ENCODE data around the gene GTF2H2C. TPM values are rescaled to one million over a fixed set of nuclear protein-coding genes. Genes with fewer than 3 reads are reported as not detected.
A peak's percentile ranks its signal among the peaks of the same experiment; 100 is the strongest.
"Not testable (repeated sequence)": the region's sequence is repeated elsewhere in the genome, so short reads cannot be mapped to it uniquely, and the experiment has no call there.

The GTF2H2C gene
- total RNA-seq, 1 experiment from 2014 or later, result 46.3 TPM

DNA sequence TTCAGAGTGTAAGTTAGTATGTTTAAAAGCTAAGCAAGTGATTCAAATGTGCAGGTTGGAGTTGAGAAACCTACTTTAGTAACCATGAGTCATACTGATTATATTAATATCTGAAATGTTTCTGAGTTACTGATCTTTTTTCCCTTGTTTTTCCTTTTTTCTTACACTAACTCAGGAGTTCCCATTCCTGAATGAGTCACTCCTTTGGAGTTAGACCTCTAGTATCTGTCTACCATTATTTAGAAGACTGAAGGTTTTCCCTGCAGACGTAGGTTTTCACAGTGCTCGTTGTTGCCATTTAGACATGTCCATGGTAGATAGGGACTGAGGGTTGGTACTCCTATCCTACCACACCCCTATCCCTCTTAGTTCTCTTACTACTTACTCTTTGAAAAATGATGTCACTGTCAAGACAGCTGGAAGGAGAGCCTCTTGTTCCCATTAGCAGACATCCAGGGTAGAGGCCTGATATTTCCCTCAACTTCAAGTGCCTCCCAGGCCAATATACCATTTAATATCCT, 47.2 kb upstream of the GTF2H2C start:
- no peaks in the 10 kb centered on the region for H3K27me3 ChIP-seq (ENCODE audit: control insufficient read depth, insufficient read depth, low read length)
- no peak for TF ChIP-seq SIN3A (IDR thresholded peaks at IDR 0.05; ENCODE audit: borderline replicate concordance, insufficient read depth, low read depth, low read length)
- in situ Hi-C loops (cut with HindIII; ENCODE audit: low pct_unique_long_range_greater_than_20kb, low sequenced_read_pairs), result no loop called here
- peak overlapping the region; percentile 9; the same call in 1 of the 2 replicates for H3K27ac ChIP-seq (ENCODE audit: low read length)
- H3K4me3 ChIP-seq (ENCODE audit: low read depth in 2 of 2, low read length in 2 of 2), result no peak overlapping the region
- DNase-seq (ENCODE audit: low read depth, low spot score), result no peak
- H3K36me3 ChIP-seq (ENCODE audit: control insufficient read depth, insufficient read depth, low read length), result no peaks in the 10 kb centered on the region
- intact Hi-C loops (cut with micrococcal nuclease; ENCODE audit: unreplicated experiment), result no loop called here
- no peaks in the 10 kb centered on the region for H3K9me3 ChIP-seq (ENCODE audit: control insufficient read depth, insufficient read depth, low read depth, low read length)
- ChIA-PET POLR2A (no interaction called here), CTCF (no interaction called here)
- no TSS peak for BruUV-seq (replicated peaks)
- no peak for ATAC-seq
- peaks cover 26% of the 10 kb centered on the region for H3K4me1 ChIP-seq (ENCODE audit: control insufficient read depth, insufficient read depth, low read length)

DNA sequence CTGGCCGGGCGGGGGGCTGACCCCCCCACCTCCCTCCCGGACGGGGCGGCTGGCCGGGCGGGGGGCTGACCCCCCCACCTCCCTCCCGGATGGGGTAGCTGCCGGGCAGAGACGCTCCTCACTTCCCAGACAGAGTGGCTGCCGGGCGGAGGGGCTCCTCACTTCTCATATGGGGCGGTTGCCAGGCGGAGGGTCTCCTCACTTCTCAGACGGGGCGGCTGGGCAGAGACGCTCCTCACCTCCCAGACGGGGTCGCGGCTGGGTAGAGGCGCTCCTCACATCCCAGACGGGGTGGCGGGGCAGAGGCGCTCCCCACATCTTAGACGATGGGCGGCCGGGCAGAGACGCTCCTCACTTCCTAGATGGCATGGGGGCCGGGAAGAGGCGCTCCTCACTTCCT, 44.4 kb upstream of the GTF2H2C start:
- POLR2A ChIA-PET, result not testable (repeated sequence)

DNA sequence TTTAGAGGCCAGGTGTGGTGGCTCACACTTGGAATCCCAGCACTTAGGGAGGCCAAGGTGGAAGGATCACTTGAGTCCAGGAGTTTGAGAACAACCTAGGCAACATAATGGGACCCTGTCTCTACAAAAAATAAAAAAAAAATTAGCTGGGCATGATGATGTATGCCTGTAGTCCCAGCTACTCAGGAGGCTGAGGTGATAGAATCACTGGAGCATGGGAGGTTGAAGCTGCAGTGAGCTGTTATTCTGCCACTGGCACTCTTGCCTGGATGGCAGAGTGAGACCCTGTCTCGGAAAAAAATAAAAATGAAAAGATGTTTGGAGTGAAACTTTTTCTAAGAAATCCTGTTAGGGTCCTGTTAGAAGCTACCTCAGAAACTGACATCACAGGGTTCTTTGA, 43.2 kb upstream of the GTF2H2C start:
- H3K36me3 ChIP-seq (ENCODE audit: control insufficient read depth, insufficient read depth, low read length), result no peaks in the 10 kb centered on the region
- H3K4me1 ChIP-seq (ENCODE audit: control insufficient read depth, insufficient read depth, low read length), result peaks cover 62% of the 10 kb centered on the region
- ChIA-PET CTCF (interaction anchor here (0.7 kb wide), 1 partner anchor 18 kb away, joined by 4 read pairs; no protein-coding TSS in a partner anchor), POLR2A (no interaction called here)
- no TSS peak for BruUV-seq (replicated peaks)
- TF ChIP-seq, protein P1, sequence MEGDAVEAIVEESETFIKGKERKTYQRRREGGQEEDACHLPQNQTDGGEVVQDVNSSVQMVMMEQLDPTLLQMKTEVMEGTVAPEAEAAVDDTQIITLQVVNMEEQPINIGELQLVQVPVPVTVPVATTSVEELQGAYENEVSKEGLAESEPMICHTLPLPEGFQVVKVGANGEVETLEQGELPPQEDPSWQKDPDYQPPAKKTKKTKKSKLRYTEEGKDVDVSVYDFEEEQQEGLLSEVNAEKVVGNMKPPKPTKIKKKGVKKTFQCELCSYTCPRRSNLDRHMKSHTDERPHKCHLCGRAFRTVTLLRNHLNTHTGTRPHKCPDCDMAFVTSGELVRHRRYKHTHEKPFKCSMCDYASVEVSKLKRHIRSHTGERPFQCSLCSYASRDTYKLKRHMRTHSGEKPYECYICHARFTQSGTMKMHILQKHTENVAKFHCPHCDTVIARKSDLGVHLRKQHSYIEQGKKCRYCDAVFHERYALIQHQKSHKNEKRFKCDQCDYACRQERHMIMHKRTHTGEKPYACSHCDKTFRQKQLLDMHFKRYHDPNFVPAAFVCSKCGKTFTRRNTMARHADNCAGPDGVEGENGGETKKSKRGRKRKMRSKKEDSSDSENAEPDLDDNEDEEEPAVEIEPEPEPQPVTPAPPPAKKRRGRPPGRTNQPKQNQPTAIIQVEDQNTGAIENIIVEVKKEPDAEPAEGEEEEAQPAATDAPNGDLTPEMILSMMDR (IDR thresholded peaks at IDR 0.05), result no peak
- no peak for TF ChIP-seq TCF7L2 (IDR thresholded peaks at IDR 0.05; ENCODE audit: low read depth, low read length)
- no peak for TF ChIP-seq SIN3A (IDR thresholded peaks at IDR 0.05; ENCODE audit: borderline replicate concordance, insufficient read depth, low read depth, low read length)
- no peak for TF ChIP-seq POLR2AphosphoS5 (IDR thresholded peaks at IDR 0.05; ENCODE audit: low read depth, low read length)
- TF ChIP-seq, protein P2, sequence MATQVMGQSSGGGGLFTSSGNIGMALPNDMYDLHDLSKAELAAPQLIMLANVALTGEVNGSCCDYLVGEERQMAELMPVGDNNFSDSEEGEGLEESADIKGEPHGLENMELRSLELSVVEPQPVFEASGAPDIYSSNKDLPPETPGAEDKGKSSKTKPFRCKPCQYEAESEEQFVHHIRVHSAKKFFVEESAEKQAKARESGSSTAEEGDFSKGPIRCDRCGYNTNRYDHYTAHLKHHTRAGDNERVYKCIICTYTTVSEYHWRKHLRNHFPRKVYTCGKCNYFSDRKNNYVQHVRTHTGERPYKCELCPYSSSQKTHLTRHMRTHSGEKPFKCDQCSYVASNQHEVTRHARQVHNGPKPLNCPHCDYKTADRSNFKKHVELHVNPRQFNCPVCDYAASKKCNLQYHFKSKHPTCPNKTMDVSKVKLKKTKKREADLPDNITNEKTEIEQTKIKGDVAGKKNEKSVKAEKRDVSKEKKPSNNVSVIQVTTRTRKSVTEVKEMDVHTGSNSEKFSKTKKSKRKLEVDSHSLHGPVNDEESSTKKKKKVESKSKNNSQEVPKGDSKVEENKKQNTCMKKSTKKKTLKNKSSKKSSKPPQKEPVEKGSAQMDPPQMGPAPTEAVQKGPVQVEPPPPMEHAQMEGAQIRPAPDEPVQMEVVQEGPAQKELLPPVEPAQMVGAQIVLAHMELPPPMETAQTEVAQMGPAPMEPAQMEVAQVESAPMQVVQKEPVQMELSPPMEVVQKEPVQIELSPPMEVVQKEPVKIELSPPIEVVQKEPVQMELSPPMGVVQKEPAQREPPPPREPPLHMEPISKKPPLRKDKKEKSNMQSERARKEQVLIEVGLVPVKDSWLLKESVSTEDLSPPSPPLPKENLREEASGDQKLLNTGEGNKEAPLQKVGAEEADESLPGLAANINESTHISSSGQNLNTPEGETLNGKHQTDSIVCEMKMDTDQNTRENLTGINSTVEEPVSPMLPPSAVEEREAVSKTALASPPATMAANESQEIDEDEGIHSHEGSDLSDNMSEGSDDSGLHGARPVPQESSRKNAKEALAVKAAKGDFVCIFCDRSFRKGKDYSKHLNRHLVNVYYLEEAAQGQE (IDR thresholded peaks at IDR 0.05; ENCODE audit: insufficient read depth in 1 of 2, low read depth in 2 of 2, low read length in 1 of 2), result no peak
- no peaks in the 10 kb centered on the region for H3K9me3 ChIP-seq (ENCODE audit: control insufficient read depth, insufficient read depth, low read depth, low read length)
- intact Hi-C loops (cut with micrococcal nuclease; ENCODE audit: unreplicated experiment) (no loop called here), in situ Hi-C loops (cut with HindIII; ENCODE audit: low pct_unique_long_range_greater_than_20kb, low sequenced_read_pairs) (no loop called here)
- DNase-seq (ENCODE audit: low read depth, low spot score) (no peak), ATAC-seq (no peak)
- peak overlapping the region; percentile 52 for H3K27ac ChIP-seq (ENCODE audit: low read length)
- H3K27me3 ChIP-seq (ENCODE audit: control insufficient read depth, insufficient read depth, low read length), result no peaks in the 10 kb centered on the region
- H3K4me3 ChIP-seq (ENCODE audit: low read depth in 2 of 2, low read length in 2 of 2), result no peak overlapping the region

More for the DNA sequence above, 44.4 kb upstream of the GTF2H2C start:
- H3K36me3 ChIP-seq (ENCODE audit: control insufficient read depth, insufficient read depth, low read length); in situ Hi-C loops (cut with HindIII; ENCODE audit: low pct_unique_long_range_greater_than_20kb, low sequenced_read_pairs); CTCF ChIA-PET; H3K9me3 ChIP-seq (ENCODE audit: control insufficient read depth, insufficient read depth, low read depth, low read length); H3K27ac ChIP-seq (ENCODE audit: low read length); intact Hi-C loops (cut with micrococcal nuclease; ENCODE audit: unreplicated experiment); H3K4me3 ChIP-seq (ENCODE audit: low read depth in 2 of 2, low read length in 2 of 2); ATAC-seq; DNase-seq (ENCODE audit: low read depth, low spot score); H3K27me3 ChIP-seq (ENCODE audit: control insufficient read depth, insufficient read depth, low read length); BruUV-seq (replicated peaks): not testable (repeated sequence)
- H3K4me1 ChIP-seq (ENCODE audit: control insufficient read depth, insufficient read depth, low read length), result peaks cover 51% of the 10 kb centered on the region

Measured in Panc1 (cell line).